ENCODE measurements around the gene PHOX2B.

Gene PHOX2B

GRCh38 chr4:41709844-41710481, 38.6 kb downstream of the PHOX2B start:
- no peak for DNase-seq

- DNase-seq = no peak
Measured at GRCh38 chr4:41703785-41704184, 44.7 kb downstream of the PHOX2B start.

DNA sequence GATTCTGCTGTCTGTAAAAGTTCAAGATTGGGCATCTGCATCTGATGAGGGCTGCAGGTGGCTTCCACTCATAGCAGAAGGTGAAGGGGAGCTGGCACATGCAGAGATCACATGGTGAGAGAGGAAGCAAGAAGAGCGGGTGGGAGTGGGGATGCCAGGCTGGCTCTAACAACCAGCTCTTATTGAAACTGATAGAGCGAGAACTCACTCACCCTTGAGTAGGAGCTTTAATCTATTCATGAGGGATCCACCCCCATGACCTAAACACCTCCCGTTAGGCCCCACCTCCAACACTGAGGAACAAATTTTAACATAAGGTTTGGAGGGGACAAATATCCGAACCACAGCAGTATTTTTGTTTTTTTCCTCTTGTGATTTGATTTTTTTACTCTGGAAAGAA, 45.8 kb downstream of the PHOX2B start:
- DNase-seq = no peak

DNA sequence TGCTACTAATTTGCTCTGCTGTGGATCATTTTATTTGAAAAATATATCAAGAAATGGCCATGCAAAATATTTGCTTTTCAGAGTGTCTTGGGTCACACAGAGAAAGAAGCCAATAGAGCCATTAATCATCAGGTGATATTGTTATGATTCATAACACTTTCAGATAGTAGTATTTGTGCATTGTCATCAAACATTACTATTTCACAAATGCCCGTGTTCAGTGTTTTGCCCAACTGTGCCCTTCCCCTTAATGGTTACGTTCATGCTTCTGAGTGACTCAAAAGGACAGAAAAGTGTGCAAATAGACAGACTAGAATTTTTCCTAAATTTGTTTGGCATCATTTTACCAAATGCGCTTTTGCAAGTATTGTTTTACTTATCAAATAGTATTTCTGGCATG, 46.5 kb downstream of the PHOX2B start:
- DNase-seq = no peak

DNA sequence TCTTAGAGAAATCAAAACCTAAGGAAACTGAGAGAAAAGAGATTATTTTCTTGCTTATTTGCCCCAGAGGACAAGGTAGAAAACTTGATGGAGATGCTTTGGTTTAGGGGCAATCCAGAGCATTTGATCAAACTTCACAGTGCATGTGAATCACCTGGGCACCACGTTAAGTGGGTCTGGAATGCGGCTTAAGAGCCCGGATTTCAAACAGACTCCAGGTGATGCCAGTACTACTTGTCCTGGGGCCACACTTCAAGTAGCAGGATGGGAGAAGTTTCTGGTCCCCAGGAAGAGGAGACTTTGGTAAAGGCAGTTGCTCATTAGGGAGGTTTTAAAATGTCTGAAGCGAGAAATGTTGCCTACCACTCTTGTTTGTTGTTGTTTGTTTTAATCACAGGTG, 51.8 kb downstream of the PHOX2B start:
- DNase-seq = no peak

DNA sequence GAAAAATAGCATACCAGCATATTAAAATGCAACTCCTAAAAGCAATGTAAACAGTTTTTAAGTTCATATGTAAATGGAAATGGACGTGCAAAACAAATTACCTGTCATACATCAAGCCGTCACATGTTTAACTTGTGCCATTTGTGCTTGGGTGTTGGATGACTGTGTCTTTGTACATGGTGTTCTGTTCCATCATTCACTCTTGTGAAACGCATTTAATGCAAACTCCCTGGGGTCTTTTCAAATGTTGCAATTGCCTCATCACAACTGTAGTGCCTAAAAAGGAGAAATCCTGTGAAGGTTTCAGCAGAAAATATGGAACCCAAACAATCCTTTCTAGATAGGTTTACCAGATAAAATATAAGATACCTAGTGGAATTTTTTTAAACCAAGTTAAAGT, 52.4 kb downstream of the PHOX2B start:
- DNase-seq = no peak

Data from CD4-positive, alpha-beta T cell treated with Interleukin-17A for 4 hours (primary cell).